K562 (cell line): ENCODE measurements around the gene UCP1. TPM values are rescaled to one million over a fixed set of nuclear protein-coding genes. Genes with fewer than 3 reads are reported as not detected.

Experiments used
- ATAC-seq: fragments of 200-7000 bp; cut with Tn5 transposase; 3 replicates; pipeline ENCODE4 v1.9.1; 2020; ENCODE audit warnings: moderate library complexity
- BruUV-seq: library from RNA; stranded (reverse); fragments of 400-500 nt; replicated peaks from 2 replicates; lab custom pipeline; 2021; lab: Mats Ljungman, UMichigan
- CTCF ChIA-PET: fragments of 300-600 bp; formaldehyde crosslinking; extraction: SDS; loops from one replicate; lab custom pipeline; 2021; ENCODE audit warnings: low intra/inter-chr PET ratio; lab: Yijun Ruan, JAX
- POLR2A ChIA-PET: fragments of 300-600, 350-650 bp; sonication (Branson Sonifier 250); formaldehyde crosslinking; extraction: SDS; loops from one replicate; lab custom pipeline; 2021; ENCODE audit warnings: antibody characterized with exemption, inconsistent platforms; lab: Yijun Ruan, JAX
- DNase-seq, 4 experiments: peaks; one replicate each; pipeline versions ENCODE4 v3.0.0 to v3.0.0-alpha.2; 2011 to 2018; ENCODE audit warnings: low spot score in 3 of 4, mixed read lengths in 3 of 4; ENCODE audit errors: extremely low read depth in 1 of 4
- FAIRE-seq: peaks from 2 replicates; lab custom pipeline; 2011; peaks lifted over from hg19 to GRCh38; lab: Jason Lieb, UNC
- H2AFZ ChIP-seq: 2 replicates; pipeline ENCODE4 v1.6.0; 2011; ENCODE audit warnings: low read depth, low read length, control low read depth, inconsistent platforms
- H3K27ac ChIP-seq: fragments of 200-600 bp; 3 replicates; pipeline ENCODE4 v1.8.0; 2011; ENCODE audit warnings: low read depth, mild to moderate bottlenecking, control low read depth, inconsistent platforms, low read length, moderate library complexity, mixed read lengths; ENCODE audit errors: extremely low read depth
- H3K27me3 ChIP-seq, 2 experiments: fragments of 300-600 bp in 1 of 2; 2 replicates in 1 of 2; 3 replicates in 1 of 2; pipeline versions ENCODE4 v1.6.0 to v1.8.0; 2011; ENCODE audit warnings: inconsistent platforms in 2 of 2, low read length in 2 of 2, mild to moderate bottlenecking in 1 of 2, mixed read lengths in 1 of 2, moderate library complexity in 1 of 2; ENCODE audit not compliant: control insufficient read depth in 2 of 2, insufficient read depth in 2 of 2
- H3K36me3 ChIP-seq: fragments of 300-600 bp; 3 replicates; pipeline ENCODE4 v1.8.0; 2011; ENCODE audit warnings: mild to moderate bottlenecking, low read length, inconsistent platforms; ENCODE audit not compliant: control insufficient read depth, insufficient read depth
- H3K4me1 ChIP-seq, 2 experiments: fragments of 200-600 bp in 1 of 2; replicated peaks in 1 of 2; 2 replicates in 1 of 2; 3 replicates in 1 of 2; pipeline versions ENCODE4 v1.5.1 to v1.8.0; 2011; ENCODE audit warnings: inconsistent platforms in 2 of 2, low read length in 2 of 2, mild to moderate bottlenecking in 1 of 2, mixed read lengths in 1 of 2, moderate library complexity in 1 of 2; ENCODE audit not compliant: control insufficient read depth in 2 of 2, insufficient read depth in 2 of 2
- H3K4me2 ChIP-seq: 2 replicates; pipeline ENCODE4 v1.6.1; 2011; ENCODE audit warnings: low read length, control low read depth, inconsistent platforms, mixed read lengths; ENCODE audit not compliant: insufficient read depth
- H3K4me3 ChIP-seq: fragments of 200-600 bp; sonication (generic), shearing (Covaris generic); 2 replicates; pipeline ENCODE4 v1.5.1; 2016; ENCODE audit warnings: control low read depth, inconsistent platforms
- H3K79me2 ChIP-seq: fragments of 200-600 bp; 3 replicates; pipeline ENCODE4 v1.8.0; 2011; ENCODE audit warnings: low read length, inconsistent platforms; ENCODE audit not compliant: control insufficient read depth, insufficient read depth
- H3K9ac ChIP-seq, 2 experiments: 2 replicates each; pipeline versions ENCODE4 v1.6.0 to v1.6.1; 2011; ENCODE audit warnings: low read depth in 2 of 2, low read length in 2 of 2, control low read depth in 1 of 2, inconsistent platforms in 1 of 2, mild to moderate bottlenecking in 1 of 2, mixed read lengths in 1 of 2; ENCODE audit not compliant: insufficient read depth in 1 of 2
- H3K9me1 ChIP-seq: one replicate; pipeline ENCODE4 v1.6.0; 2011; ENCODE audit warnings: inconsistent platforms, mild to moderate bottlenecking, low read length, moderate library complexity; ENCODE audit not compliant: control insufficient read depth, insufficient read depth
- H3K9me3 ChIP-seq: replicated peaks from 2 replicates; pipeline ENCODE4 v1.5.1; 2011; ENCODE audit warnings: low read depth, low read length, inconsistent platforms; ENCODE audit not compliant: control insufficient read depth, insufficient read depth
- H4K20me1 ChIP-seq: replicated peaks from 2 replicates; pipeline ENCODE4 v1.6.1; 2011; ENCODE audit warnings: low read length, inconsistent platforms, mixed read lengths; ENCODE audit not compliant: control insufficient read depth, insufficient read depth
- ATF4 ChIP-seq: fragments of 450-650 bp; formaldehyde crosslinking; IDR thresholded peaks from 2 replicates; pipeline ENCODE4 v1.4.0; 2022; ENCODE audit warnings: mild to moderate bottlenecking, moderate library complexity
- E2F8 ChIP-seq: fragments of 450-650 bp; IDR thresholded peaks from 2 replicates; pipeline ENCODE4 v1.7.1; 2018; ENCODE audit warnings: mild to moderate bottlenecking, low read depth; ENCODE audit not compliant: partially characterized antibody
- GABPB2 ChIP-seq: fragments of 250-450 bp; sonication (Bioruptor Pico); conservative IDR thresholded peaks from 2 replicates; pipeline ENCODE4 v1.5.1; 2021; ENCODE audit warnings: mild to moderate bottlenecking
- HEY1 ChIP-seq: fragments of 250-450 bp; sonication (Bioruptor Pico); IDR thresholded peaks from 2 replicates; pipeline ENCODE4 v1.5.0; 2020; ENCODE audit warnings: mild to moderate bottlenecking, moderate library complexity, borderline replicate concordance
- HNRNPLL ChIP-seq: fragments of 200-400 bp; formaldehyde crosslinking; IDR thresholded peaks from 2 replicates; pipeline ENCODE4 v1.6.1; 2017; ENCODE audit warnings: low read length, low read depth, mild to moderate bottlenecking; ENCODE audit not compliant: poor library complexity, severe bottlenecking
- MED1 ChIP-seq: sonication (generic); formaldehyde crosslinking; IDR thresholded peaks from 2 replicates; pipeline ENCODE4 v1.8.1; 2023; ENCODE audit warnings: missing genetic modification reagents, borderline replicate concordance
- NFE2L1 ChIP-seq: fragments of 450-650 bp; IDR thresholded peaks from 2 replicates; pipeline ENCODE4 v1.6.1; 2016; ENCODE audit warnings: missing genetic modification characterization, low read depth, mild to moderate bottlenecking, missing compliant biosample characterization, moderate library complexity, borderline replicate concordance
- NR0B1 ChIP-seq: fragments of 450-650 bp; IDR thresholded peaks from one replicate; pipeline ENCODE4 v1.6.1; 2018; ENCODE audit warnings: mild to moderate bottlenecking, moderate library complexity; ENCODE audit not compliant: partially characterized antibody
- SMAD3 ChIP-seq: fragments of 450-650 bp; formaldehyde crosslinking; conservative IDR thresholded peaks from 2 replicates; pipeline ENCODE4 v1.4.0; 2020; ENCODE audit warnings: mild to moderate bottlenecking
- ZNF124 ChIP-seq: sonication (generic); formaldehyde crosslinking; IDR thresholded peaks from 2 replicates; pipeline ENCODE4 v1.8.1; 2022; ENCODE audit warnings: missing genetic modification reagents
- ZNF140 ChIP-seq: fragments of 250-450 bp; sonication (Bioruptor Pico); IDR thresholded peaks from 2 replicates; pipeline ENCODE4 v1.8.0; 2021; ENCODE audit warnings: moderate library complexity, mild to moderate bottlenecking, inconsistent platforms
- ZNF274 ChIP-seq: IDR thresholded peaks from 2 replicates; pipeline ENCODE4 v1.6.1; 2011; ENCODE audit warnings: low read depth, mild to moderate bottlenecking, low read length, moderate library complexity, borderline replicate concordance
- ZNF384 ChIP-seq: IDR thresholded peaks from 2 replicates; pipeline ENCODE4 v1.6.1; 2012; ENCODE audit warnings: low read depth, low read length, improper control_type of control experiment
- ZNF583 ChIP-seq: fragments of 250-450 bp; sonication (Bioruptor Pico); IDR thresholded peaks from 2 replicates; pipeline ENCODE4 v1.4.0; 2020
- ZZZ3 ChIP-seq: fragments of 450-650 bp; IDR thresholded peaks from 2 replicates; pipeline ENCODE4 v1.6.1; 2016; ENCODE audit warnings: antibody characterized with exemption, mild to moderate bottlenecking, moderate library complexity
- WGBS: fragments of 100-300 bp; shearing (Covaris generic); methylation state at CpG from one replicate; pipeline ENCODE4 v1.1.6; 2016; ENCODE audit warnings: low coverage, mixed read lengths; ENCODE audit not compliant: insufficient coverage; ENCODE audit errors: missing lambda C conversion rate; 5-methylcytosine and 5-hydroxymethylcytosine counted together
- in situ Hi-C: fragments of 300-500 bp; cut with MboI; formaldehyde crosslinking; loops from 4 replicates; pipeline ENCODE4 v1.15.0; 2018; ENCODE audit warnings: inconsistent platforms, mixed read lengths
- intact Hi-C: fragments of 100-400 bp; cut with micrococcal nuclease; formaldehyde crosslinking; loops from 2 replicates; pipeline ENCODE4 v1.14.2; 2022
- polyA plus RNA-seq, 8 experiments: library from polyadenylated mRNA; depleted of rRNA in 4 of 8; stranded (reverse) in 5 of 8; unstranded in 3 of 8; fragments of >200 nt; fragmentation: Nextera tagmentation in 2 of 8; fragmentation: Illumina TruSeq in 1 of 8; extraction: Ambion mirVana in 2 of 8; extraction: Trizol in 1 of 8; gene quantifications; 2 replicates each; pipeline versions ENCODE4 v1.2.1 to v1.2.3, GENCODE V29; 2011 to 2014; ENCODE audit warnings: inconsistent platforms in 1 of 8, missing spikeins in 1 of 8
- total RNA-seq, 7 experiments: library from RNA; depleted of rRNA in 6 of 7; stranded (reverse); fragments of >200 nt in 6 of 7; fragmentation: Illumina TruSeq in 2 of 7; extraction: Trizol in 2 of 7; gene quantifications; 2 replicates each; pipeline versions ENCODE4 v1.2.1 to v1.2.3, GENCODE V29; 2011 to 2021; ENCODE audit warnings: low replicate concordance in 1 of 7
- TF ChIP-seq, protein P1 (sequence below): fragments of 200-800 bp; sonication (Bioruptor generic); IDR thresholded peaks from 2 replicates; pipeline ENCODE4 v1.6.1; 2017; ENCODE audit warnings: missing genetic modification characterization, missing compliant biosample characterization

Gene UCP1
- total and polyA plus RNA-seq, 9 of the 15 experiments (the other 6 are each of a cell fraction or from before 2014, with no cell fraction given), result not detected

- TF ChIP-seq E2F8, result no peak
- TF ChIP-seq ZNF583 (CRISPR knock-in tag), result no peak
- no peak for TF ChIP-seq ZNF274
- TF ChIP-seq HNRNPLL, result no peak
- TF ChIP-seq, protein P1, sequence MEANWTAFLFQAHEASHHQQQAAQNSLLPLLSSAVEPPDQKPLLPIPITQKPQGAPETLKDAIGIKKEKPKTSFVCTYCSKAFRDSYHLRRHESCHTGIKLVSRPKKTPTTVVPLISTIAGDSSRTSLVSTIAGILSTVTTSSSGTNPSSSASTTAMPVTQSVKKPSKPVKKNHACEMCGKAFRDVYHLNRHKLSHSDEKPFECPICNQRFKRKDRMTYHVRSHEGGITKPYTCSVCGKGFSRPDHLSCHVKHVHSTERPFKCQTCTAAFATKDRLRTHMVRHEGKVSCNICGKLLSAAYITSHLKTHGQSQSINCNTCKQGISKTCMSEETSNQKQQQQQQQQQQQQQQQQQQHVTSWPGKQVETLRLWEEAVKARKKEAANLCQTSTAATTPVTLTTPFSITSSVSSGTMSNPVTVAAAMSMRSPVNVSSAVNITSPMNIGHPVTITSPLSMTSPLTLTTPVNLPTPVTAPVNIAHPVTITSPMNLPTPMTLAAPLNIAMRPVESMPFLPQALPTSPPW (CRISPR knock-in tag), result no peak
- no peak for TF ChIP-seq MED1 (CRISPR knock-in tag)
These were observed 512 bp upstream of the UCP1 start (continued) for GRCh38 chr4:140569307-140569638.

GRCh38 chr4:140559696-140560095 is 9.1 kb downstream of the UCP1 start:
- Histone ChIP-seq H3K79me2 (no peaks in the 10 kb centered on the region), H2AFZ (no peak overlapping the region), H3K9me1 (no peaks in the 10 kb centered on the region), H3K9ac (no peak overlapping the region), H3K4me3 (no peak overlapping the region), H3K4me1 (no peaks in the 10 kb centered on the region), H3K36me3 (no peaks in the 10 kb centered on the region), H3K4me2 (no peak overlapping the region), H3K27ac (no peak overlapping the region), H3K27me3 (no peaks in the 10 kb centered on the region), H4K20me1 (no peaks in the 10 kb centered on the region), H3K9me3 (no peaks in the 10 kb centered on the region)
- in situ Hi-C loops, result no loop called here
- DNase-seq, result no peak
- ChIA-PET POLR2A (no interaction called here), CTCF (no interaction called here)
- no peak for FAIRE-seq
- intact Hi-C loops, result no loop called here
- ATAC-seq, result no peak
- 0% methylated on average over 6 of the region's 6 CpGs for WGBS
- BruUV-seq, result no TSS peak
- TF ChIP-seq ZNF140 (CRISPR knock-in tag), result no peak
- no peak for TF ChIP-seq HEY1
- no peak for TF ChIP-seq NFE2L1 (tag)
- TF ChIP-seq ATF4 (CRISPR knock-in tag), result no peak
- no peak for TF ChIP-seq GABPB2
- no peak for TF ChIP-seq SMAD3 (CRISPR knock-in tag)
- no peak for TF ChIP-seq ZZZ3
- no peak for TF ChIP-seq NR0B1
- no peak for TF ChIP-seq ZNF124 (CRISPR knock-in tag)
- TF ChIP-seq ZNF384, result no peak
